ENCODE results near the gene RASL11B.

- TF ChIP-seq CTCF (IDR thresholded peaks at IDR 0.05; ENCODE audit: poor library complexity) (no peak), EZH2phosphoT487 (IDR thresholded peaks at IDR 0.05; ENCODE audit: low read depth, severe bottlenecking, unreplicated experiment) (no peak), EZH2 (IDR thresholded peaks at IDR 0.05; ENCODE audit: borderline replicate concordance) (no peak)
Measured at GRCh38 chr4:52842792-52843191, 19.3 kb upstream of the RASL11B start.

All from hepatocyte (in vitro differentiated cells).